ENCODE results near the gene EPHB2.

- TF ChIP-seq PBX3 (CRISPR knock-in tag; IDR thresholded peaks at IDR 0.05) (no peak), SALL2 (tag by site-specific recombination; IDR thresholded peaks at IDR 0.05; ENCODE audit: borderline replicate concordance) (no peak), ZNF510 (tag by site-specific recombination; IDR thresholded peaks at IDR 0.05; ENCODE audit: insufficient replicate concordance) (no peak), ZNF48 (tag by site-specific recombination; IDR thresholded peaks at IDR 0.05) (no peak), ZBTB7A (tag by site-specific recombination; IDR thresholded peaks at IDR 0.05; ENCODE audit: low read depth) (no peak), ZNF658 (tag by site-specific recombination; IDR thresholded peaks at IDR 0.05) (no peak), ZNF274 (IDR thresholded peaks at IDR 0.05; ENCODE audit: low read length) (no peak), ZNF274 (tag by site-specific recombination; IDR thresholded peaks at IDR 0.05; ENCODE audit: borderline replicate concordance) (no peak), ZNF121 (tag by site-specific recombination; IDR thresholded peaks at IDR 0.05) (no peak)
- TF ChIP-seq, protein P1, sequence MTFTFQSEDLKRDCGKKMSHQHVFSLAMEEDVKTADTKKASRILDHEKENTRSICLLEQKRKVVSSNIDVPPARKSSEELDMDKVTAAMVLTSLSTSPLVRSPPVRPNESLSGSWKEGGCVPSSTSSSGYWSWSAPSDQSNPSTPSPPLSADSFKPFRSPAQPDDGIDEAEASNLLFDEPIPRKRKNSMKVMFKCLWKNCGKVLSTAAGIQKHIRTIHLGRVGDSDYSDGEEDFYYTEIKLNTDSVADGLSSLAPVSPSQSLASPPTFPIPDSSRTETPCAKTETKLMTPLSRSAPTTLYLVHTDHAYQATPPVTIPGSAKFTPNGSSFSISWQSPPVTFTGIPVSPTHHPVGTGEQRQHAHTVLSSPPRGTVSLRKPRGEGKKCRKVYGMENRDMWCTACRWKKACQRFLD (tag by site-specific recombination; IDR thresholded peaks at IDR 0.05) = no peak
- TF ChIP-seq, protein P2, sequence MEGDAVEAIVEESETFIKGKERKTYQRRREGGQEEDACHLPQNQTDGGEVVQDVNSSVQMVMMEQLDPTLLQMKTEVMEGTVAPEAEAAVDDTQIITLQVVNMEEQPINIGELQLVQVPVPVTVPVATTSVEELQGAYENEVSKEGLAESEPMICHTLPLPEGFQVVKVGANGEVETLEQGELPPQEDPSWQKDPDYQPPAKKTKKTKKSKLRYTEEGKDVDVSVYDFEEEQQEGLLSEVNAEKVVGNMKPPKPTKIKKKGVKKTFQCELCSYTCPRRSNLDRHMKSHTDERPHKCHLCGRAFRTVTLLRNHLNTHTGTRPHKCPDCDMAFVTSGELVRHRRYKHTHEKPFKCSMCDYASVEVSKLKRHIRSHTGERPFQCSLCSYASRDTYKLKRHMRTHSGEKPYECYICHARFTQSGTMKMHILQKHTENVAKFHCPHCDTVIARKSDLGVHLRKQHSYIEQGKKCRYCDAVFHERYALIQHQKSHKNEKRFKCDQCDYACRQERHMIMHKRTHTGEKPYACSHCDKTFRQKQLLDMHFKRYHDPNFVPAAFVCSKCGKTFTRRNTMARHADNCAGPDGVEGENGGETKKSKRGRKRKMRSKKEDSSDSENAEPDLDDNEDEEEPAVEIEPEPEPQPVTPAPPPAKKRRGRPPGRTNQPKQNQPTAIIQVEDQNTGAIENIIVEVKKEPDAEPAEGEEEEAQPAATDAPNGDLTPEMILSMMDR (tag by site-specific recombination; IDR thresholded peaks at IDR 0.05) = no peak
Observed at GRCh38 chr1:22666412-22666811, 44.2 kb upstream of the EPHB2 start.

Measured in HEK293 (cell line).